HG02884 (cell line): ENCODE data around the gene SOD3.

Experiments
- ATAC-seq: cut with Tn5 transposase; IDR thresholded peaks from one replicate; pipeline ENCODE4 v1.9.1; 2021; ENCODE audit warnings: mild to moderate bottlenecking, moderate library complexity; ENCODE audit not compliant: unreplicated experiment

SOD3 gene

GRCh38 chr4:24840826-24841543, 45.6 kb downstream of the SOD3 start:
- ATAC-seq = no peak

GRCh38 chr4:24842356-24842755, 47.0 kb downstream of the SOD3 start:
- ATAC-seq = no peak

- no peak for ATAC-seq
Measured at GRCh38 chr4:24843096-24843495, 47.7 kb downstream of the SOD3 start.

GRCh38 chr4:24845132-24845531, 49.8 kb downstream of the SOD3 start:
- ATAC-seq = no peak

GRCh38 chr4:24845902-24846301, 50.5 kb downstream of the SOD3 start:
- no peak for ATAC-seq

- no peak for ATAC-seq
Measured at GRCh38 chr4:24846716-24847115, 51.3 kb downstream of the SOD3 start.

GRCh38 chr4:24849351-24849750, 54.0 kb downstream of the SOD3 start:
- ATAC-seq = no peak

GRCh38 chr4:24849756-24850155, 54.4 kb downstream of the SOD3 start:
- ATAC-seq = no peak
